ENCODE data around the gene UBALD1. TPM values are rescaled to one million over a fixed set of nuclear protein-coding genes. Genes with fewer than 3 reads are reported as not detected.
A peak's percentile ranks its signal among the peaks of the same experiment; 100 is the strongest.
"Not testable (repeated sequence)": the region's sequence is repeated elsewhere in the genome, so short reads cannot be mapped to it uniquely, and the experiment has no call there.

UBALD1 gene
- total and polyA plus RNA-seq, 7 donors: 13.6 to 47.5 (median 32.9) TPM

DNA sequence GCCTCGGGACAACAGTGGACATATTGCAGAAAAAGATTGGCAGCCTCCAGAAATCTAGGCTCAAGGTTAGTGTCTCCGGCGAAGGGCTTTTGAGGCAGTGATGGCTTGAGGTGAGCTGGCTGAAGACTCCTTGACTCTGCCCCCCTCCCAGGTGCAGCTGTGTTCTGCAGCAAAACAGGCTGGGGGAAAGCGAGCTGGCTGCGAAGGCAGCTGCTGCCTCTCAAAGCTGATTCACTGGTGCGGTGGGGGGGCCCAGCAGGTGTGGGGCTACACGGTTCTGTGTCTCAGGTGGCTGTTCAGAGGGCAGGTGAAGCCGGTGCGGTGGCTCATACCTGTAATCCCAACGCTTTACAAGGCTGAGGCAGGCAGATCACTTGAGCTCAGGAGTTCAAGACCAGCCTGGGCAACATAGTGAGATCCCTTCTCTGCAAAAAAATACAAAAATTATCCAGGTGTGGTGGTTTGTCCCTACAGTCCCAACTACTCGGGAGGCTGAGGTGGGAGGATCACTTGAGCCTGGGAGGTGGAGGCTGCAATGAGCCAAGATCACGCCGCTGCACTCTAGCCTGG lies 35.6 kb downstream of the UBALD1 start:
- no peaks in the 10 kb centered on the region for H3K9me3 ChIP-seq
- DNase-seq (no peak), ATAC-seq (no peak)
- WGBS, 3 donors: 80 to 81% (median 80%) methylated on average over 13 of the region's 13 CpGs
- intact Hi-C loops (cut with DNase I): no loop called here
- H3K36me3 ChIP-seq (ENCODE audit: insufficient read depth in 1 of 2, low read depth in 1 of 2): no peaks in the 10 kb centered on the region
- no peak overlapping the region for H3K27ac ChIP-seq
- no peak for TF ChIP-seq CTCF (IDR thresholded peaks at IDR 0.05)
- H3K4me1 ChIP-seq: no peaks in the 10 kb centered on the region
- peaks cover 0 to 2% (median 0%) of the 10 kb centered on the region in 3 donors for H3K27me3 ChIP-seq (ENCODE audit: insufficient read depth in 3 of 3, low read length in 2 of 3)
- no peak overlapping the region for H3K4me3 ChIP-seq

DNA sequence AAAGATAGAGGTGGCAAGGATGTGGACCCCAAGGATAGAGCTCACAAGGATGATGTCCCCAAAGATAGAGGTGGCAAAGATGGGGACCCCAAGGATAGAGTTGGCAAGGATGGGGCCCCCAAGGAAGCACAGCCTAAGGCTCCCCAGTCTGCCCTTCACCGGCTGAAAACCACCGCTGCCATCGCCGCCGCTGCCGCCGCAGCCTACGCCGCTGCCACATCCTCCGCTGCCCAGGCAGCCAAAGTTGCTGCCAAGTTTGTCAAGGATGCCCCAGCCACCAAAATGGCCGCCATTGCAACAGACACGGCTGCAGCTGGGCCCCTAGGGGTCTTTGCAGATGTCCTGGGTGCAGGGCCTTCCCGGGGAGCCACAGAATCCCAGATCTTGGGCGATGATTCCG lies 38.7 kb downstream of the UBALD1 start:
- no peak for TF ChIP-seq CTCF (IDR thresholded peaks at IDR 0.05)
- DNase-seq (no peak), ATAC-seq (no peak)
- H3K36me3 ChIP-seq (ENCODE audit: insufficient read depth in 1 of 2, low read depth in 1 of 2): no peaks in the 10 kb centered on the region
- WGBS, 3 donors: 92 to 96% (median 95%) methylated on average over 11 to 15 of the region's 15 CpGs
- peaks cover 0 to 2% (median 0%) of the 10 kb centered on the region in 3 donors for H3K27me3 ChIP-seq (ENCODE audit: insufficient read depth in 3 of 3, low read length in 2 of 3)
- H3K27ac ChIP-seq: no peak overlapping the region
- H3K4me3 ChIP-seq: no peak overlapping the region
- intact Hi-C loops (cut with DNase I): no loop called here
- H3K4me1 ChIP-seq: no peaks in the 10 kb centered on the region
- no peaks in the 10 kb centered on the region for H3K9me3 ChIP-seq

- ATAC-seq (no peak), DNase-seq (no peak)
- H3K9me3 ChIP-seq: no peaks in the 10 kb centered on the region
- WGBS, 3 donors: 72 to 77% (median 73%) methylated on average over 11 of the region's 11 CpGs
- no peak overlapping the region for H3K27ac ChIP-seq
- no peaks in the 10 kb centered on the region for H3K36me3 ChIP-seq (ENCODE audit: insufficient read depth in 1 of 2, low read depth in 1 of 2)
- no peak overlapping the region for H3K4me3 ChIP-seq
- H3K27me3 ChIP-seq (ENCODE audit: insufficient read depth in 3 of 3, low read length in 2 of 3): peaks cover 0 to 4% (median 0%) of the 10 kb centered on the region in 3 donors
- intact Hi-C loops (cut with DNase I): no loop called here
- H3K4me1 ChIP-seq: no peaks in the 10 kb centered on the region
- no peak for TF ChIP-seq CTCF (IDR thresholded peaks at IDR 0.05)
Observed at GRCh38 chr16:4574919-4575705, 39.6 kb downstream of the UBALD1 start.

- H3K4me3 ChIP-seq; H3K4me1 ChIP-seq; H3K36me3 ChIP-seq (ENCODE audit: insufficient read depth in 1 of 2, low read depth in 1 of 2); H3K9me3 ChIP-seq; H3K27me3 ChIP-seq (ENCODE audit: insufficient read depth in 3 of 3, low read length in 2 of 3); intact Hi-C loops (cut with DNase I); DNase-seq; H3K27ac ChIP-seq; ATAC-seq: not testable (repeated sequence)
- 79 to 82% (median 81%) methylated on average over 7 of the region's 7 CpGs for WGBS, 3 donors
Observed at GRCh38 chr16:4573926-4574325, 40.8 kb downstream of the UBALD1 start.

DNA sequence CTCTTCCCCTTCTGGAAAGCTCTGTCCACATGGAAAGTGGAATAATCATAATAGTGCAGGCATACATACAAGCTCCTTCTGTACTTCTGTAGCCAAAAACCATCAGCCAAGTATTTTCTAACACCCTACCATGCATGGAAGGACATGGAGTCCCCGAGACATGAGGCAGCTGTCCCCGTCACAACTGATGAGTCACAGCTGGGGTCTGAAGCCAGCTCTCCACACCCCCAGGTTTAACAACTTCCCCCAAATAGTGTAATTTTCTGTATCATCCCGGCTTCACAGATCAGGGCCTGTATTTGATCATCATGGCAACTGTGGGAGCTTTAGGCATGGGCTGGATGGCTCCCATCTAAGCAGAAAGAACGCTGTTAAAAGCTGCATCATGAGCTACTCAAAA lies 42.0 kb downstream of the UBALD1 start:
- Histone ChIP-seq H3K27ac (no peak overlapping the region), H3K27me3 (ENCODE audit: insufficient read depth in 3 of 3, low read length in 2 of 3) (peaks cover 0 to 2% (median 0%) of the 10 kb centered on the region in 3 donors), H3K36me3 (ENCODE audit: insufficient read depth in 1 of 2, low read depth in 1 of 2) (no peaks in the 10 kb centered on the region), H3K4me1 (no peaks in the 10 kb centered on the region), H3K4me3 (no peak overlapping the region), H3K9me3 (no peaks in the 10 kb centered on the region)
- intact Hi-C loops (cut with DNase I): no loop called here
- TF ChIP-seq CTCF (IDR thresholded peaks at IDR 0.05): no peak
- 30 to 43% (median 34%) methylated on average over 4 of the region's 4 CpGs for WGBS, 3 donors
- ATAC-seq: peak in 3 of 4 donors; percentile 63 to 78 (median 64)
- no peak for DNase-seq
